Stimulated activated CD4-positive, alpha-beta T cell treated with anti-CD3 and anti-CD28 coated beads, Interleukin-12 subunit alpha, Interleukin-12 subunit beta, amount 100 ng/mL, for 4 hours (primary cell): ENCODE results near the gene NINL.
"Not testable (repeated sequence)": the region's sequence is repeated elsewhere in the genome, so short reads cannot be mapped to it uniquely, and the experiment has no call there.

ENCODE experiments used
- DNase-seq: peaks from one replicate; pipeline ENCODE4 v3.0.0-alpha.2; 2020

The NINL gene

DNA sequence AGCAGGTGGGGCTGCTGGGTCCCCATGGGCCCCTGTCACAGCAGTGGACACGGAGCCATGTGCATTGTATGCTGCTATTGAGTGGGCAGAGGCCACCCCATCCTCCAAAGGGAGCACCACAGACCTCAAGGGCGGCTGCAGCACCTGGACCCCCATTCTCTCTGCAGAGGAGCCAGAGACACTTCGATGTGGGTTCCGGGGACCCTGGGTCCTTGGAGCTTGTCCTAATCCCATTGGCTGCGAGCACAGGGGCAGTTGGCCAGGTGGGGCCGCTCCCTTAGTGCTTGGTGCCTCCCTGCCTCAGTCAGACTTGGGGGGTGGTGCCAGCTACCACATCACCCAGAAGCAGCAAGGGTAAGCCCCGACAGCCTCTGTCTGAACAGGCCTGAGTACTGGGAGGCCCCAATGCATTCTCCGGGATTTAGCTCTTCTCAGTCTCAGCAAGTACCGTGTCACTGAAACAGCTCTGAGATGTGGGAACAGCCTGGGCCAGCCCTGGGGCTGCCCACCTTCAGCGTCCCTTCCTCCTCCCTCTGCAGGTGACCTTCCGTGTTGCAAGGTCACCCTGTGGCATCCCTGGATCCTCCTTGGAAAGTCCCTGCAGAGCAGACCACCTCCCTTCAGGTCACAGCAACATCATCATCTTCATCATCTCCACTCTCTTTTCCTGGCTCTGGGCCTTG, 104.0 kb downstream of the NINL start:
- no peak for DNase-seq

DNA sequence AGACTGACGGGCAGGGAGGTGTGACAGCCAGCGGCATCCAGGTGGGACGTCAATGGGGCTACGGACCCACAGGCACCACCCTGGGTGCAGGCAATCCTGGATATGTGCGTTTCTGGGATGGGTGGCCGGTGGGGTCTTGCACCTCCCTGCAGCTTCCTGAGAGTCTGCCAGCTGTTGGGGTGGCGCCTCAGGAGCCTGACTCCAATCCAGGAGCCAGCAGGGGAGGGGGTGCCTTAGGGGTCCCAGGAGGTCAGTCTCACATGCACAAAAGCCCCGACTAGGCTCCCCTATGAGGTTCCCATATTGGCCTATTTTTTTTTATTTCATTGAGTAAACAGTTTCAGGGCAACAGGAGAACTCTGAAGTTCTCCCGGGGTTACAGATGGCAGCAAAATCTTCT, 104.5 kb downstream of the NINL start:
- no peak for DNase-seq

DNA sequence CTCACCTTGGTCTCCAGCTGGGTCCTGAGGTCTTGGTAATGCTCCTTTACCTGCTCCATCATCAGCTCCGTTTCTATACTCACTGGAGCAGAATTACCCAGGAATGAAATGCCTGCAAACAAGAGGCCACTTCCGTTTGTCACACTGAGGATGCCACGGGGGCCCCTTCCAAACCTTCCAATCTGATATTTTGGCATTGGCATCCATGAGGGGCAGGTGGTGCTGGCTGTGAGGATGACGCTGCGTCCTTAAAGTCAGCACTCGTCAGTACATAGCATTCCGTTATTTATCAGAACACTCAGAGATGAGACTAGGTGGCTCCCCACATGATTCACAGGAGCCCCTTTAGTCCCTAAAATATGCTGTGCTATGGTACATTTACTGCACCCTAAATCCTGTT, 105.2 kb downstream of the NINL start:
- DNase-seq, result no peak

DNA sequence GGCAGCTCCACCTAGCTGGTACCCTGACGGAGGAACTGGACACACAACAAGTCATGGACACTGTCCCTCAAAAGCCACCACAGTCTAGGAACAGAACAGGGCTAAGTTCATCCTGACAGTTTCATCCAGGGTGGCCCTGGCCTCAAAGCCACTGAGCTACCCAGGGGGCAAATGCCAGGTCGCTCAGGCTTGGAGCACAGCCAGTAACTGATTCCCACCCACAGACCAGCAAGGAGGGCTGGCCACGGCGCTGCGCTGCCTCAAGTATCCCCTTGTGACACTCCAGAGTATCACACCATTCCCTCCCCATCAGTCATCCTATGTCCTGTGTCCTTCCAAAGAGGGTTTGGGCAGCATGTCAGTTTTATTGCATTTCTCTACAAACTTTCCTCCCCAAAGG, 105.7 kb downstream of the NINL start:
- no peak for DNase-seq

DNA sequence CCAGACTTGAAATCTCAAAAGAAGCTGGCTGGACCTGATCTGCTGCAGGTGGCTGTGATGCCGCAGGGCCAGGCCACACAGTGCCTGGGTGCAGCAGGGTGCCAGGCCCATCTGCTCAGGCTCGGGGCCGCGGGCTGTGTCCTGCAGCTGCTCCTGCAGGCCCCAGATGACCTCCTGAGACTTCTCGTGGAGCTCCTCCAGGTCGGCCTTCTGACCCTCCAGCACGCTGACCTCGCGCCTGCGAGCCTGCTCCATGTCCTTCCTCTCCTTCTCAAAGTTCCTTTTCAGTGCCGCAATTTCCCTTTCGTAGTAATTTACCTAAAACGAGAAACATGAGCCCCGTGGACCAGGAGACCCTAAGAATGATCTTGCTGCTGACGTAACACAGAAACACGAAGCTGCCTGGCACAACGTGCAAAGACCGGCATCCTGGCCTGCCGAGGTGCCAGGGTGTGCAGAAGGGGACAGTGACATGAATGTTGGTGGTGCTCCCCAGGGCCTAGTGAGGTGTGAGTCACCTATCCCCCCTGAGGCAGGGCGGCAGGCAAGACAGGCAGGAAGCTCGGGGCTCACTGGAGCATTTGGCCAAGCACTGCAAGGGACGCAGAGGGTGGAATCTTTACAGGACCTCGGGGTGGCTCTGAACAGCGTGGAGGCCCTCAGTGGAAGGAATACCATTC, 106.3 kb downstream of the NINL start:
- no peak for DNase-seq

DNA sequence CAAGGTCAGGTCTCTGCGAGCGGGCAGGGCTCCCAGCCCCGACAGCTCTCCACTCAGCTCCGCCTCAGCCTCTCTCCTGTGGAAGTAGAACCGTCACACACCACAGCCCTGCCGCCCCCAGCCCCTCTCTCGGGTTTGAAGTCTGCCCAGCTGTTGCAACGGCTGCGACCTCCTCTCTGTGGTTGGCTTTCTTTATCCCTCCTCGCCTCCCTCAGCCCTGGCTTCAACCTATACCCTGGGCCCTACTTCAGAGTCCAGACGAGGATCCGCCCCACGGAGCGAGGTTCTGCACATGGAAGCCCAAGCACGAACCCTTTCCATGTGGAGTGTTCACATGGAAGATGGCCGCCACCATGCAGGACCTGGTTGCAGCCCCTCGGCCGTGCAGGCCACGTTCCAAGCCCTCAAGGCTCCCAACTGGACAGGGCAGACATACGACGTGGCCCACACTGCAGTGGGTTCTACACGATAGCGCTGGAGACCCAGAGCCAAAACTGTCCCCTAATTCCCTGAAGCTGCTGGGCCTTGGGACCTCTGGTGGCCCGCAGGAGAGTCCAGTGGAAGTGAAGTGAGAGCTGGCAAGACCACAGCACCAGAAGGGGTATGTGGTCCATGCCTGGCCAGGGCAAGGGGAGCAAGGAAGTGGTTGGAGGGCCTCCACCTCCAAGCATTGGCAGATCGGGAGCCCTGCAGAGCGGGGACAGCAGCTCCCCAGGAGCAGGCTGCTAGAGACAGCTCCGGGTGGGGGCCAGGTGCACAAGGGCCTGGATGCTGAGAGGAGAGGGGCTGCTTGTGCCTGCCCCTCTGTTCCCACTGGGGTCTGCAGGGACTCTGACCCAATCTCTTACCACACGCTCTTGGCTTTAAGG, 108.1 kb downstream of the NINL start:
- no peak for DNase-seq

DNA sequence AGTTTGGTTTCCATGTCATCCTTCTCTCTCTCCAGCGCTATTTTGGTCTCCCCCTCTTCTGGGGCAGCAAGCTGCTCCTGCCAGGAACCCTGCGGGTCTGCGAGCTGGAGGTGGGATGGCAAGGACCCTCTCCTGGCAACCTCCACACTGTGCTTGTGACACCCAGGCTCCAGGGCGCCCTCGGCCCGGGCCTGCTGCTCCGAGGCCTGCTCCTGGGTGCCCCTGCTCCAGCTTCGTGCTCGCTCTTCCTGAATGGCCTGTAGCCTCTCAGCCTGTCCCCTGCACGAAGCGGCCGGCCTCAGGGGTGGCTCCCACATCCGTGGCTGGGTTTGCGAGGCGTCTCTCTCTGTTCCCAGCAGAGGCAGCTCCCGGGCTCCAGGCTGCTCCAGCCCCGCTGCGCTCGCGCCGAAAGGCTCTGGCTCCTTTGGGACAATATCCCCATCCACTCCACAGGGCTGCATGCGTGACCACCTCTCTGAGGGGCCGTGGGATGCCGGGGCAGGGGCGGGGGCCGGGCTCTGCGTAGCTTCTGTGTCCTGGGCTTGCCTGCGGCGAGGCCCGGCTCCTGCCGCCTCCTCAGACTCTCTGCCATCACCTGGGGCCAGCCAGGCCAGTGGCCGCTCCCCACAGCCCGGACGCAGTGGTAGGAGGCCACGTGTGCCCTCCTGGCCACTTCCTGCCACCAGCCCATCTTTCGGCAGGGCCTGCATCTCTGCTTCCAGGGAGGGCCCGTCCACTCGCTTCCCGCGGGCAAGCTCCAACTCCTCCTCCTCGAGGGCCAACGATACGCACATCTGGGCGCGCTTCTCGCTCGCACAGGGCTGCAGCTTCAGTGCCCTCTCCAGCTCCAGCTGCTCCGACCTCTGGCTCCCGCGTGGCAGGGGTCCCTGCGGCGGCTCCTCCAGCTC, 109.0 kb downstream of the NINL start:
- no peak for DNase-seq

DNA sequence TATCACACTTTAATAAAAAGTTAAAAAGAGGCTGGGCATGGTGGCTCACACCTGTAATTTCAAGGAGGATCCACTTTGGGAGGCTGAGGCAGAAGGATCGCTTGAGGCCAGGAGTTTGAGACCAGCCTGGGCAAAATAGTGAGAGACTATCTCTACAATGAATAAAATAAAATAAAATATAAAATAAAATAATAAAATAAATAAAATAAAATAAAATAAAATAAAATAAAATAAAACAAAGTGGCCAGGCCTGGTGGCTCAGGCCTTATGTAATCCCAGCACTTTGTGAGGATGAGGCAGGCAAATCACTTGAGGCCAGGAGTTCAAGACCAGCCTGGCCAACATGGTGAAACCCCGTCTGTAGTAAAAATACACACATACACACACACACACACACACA, 112.0 kb downstream of the NINL start:
- DNase-seq, result not testable (repeated sequence)

DNA sequence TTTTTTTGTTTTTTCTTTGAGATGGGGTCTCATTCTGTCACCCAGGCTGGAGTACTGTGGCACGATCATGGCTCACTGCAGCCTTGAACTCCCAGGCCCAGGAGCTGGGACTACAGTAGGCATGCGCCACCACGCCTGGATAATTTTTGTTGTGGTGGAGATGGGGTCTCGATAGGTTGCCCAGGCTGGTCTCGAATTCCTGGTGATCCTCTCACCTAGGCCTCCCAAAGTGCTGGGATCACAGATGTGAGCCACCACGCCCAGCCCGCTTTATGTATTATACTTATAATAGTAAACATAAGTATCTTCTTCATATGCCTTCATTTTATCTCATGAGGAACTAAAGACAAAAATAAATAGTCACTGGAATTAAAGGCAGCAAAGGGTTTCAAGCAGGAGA, 114.3 kb downstream of the NINL start:
- no peak for DNase-seq

DNA sequence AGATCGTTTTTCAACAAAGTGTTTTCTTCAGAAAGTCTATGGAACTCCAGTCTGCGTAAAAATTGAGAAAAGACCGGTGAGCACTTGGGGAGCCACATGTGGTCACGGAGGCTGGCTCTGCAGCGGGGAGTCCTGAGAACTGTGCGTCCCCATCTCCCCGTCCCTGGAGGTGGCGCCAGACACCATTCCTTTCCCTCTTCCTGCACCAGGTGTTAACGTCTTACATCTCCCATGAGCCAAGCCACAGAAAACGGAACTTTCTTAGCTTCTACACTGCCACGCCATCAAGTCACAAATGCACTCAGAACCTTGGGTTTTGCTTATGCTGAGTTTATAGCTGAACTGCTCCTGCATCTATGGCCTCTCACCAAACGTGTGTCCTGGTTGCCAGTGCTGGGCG, 115.3 kb downstream of the NINL start:
- peak; percentile 26 for DNase-seq

DNA sequence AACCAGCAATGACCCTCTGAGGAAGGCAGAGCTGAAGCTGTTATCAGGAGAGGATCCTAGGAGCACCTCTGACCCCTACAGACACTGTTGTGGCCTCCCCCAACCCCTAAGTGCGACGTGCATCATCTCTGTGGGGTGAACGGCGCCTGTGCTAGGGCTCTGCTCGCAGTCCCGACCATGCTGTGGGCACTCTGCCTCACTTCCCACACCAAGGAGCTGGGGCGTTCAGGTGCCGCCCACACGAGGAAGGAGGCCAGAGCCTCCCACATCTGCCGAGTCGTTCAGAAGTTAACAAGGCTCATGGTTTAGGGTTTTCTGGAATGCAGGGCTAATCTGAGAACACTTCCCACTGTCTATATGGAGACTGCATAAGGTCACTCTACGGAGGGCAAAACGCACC, 115.8 kb downstream of the NINL start:
- DNase-seq, result no peak

DNA sequence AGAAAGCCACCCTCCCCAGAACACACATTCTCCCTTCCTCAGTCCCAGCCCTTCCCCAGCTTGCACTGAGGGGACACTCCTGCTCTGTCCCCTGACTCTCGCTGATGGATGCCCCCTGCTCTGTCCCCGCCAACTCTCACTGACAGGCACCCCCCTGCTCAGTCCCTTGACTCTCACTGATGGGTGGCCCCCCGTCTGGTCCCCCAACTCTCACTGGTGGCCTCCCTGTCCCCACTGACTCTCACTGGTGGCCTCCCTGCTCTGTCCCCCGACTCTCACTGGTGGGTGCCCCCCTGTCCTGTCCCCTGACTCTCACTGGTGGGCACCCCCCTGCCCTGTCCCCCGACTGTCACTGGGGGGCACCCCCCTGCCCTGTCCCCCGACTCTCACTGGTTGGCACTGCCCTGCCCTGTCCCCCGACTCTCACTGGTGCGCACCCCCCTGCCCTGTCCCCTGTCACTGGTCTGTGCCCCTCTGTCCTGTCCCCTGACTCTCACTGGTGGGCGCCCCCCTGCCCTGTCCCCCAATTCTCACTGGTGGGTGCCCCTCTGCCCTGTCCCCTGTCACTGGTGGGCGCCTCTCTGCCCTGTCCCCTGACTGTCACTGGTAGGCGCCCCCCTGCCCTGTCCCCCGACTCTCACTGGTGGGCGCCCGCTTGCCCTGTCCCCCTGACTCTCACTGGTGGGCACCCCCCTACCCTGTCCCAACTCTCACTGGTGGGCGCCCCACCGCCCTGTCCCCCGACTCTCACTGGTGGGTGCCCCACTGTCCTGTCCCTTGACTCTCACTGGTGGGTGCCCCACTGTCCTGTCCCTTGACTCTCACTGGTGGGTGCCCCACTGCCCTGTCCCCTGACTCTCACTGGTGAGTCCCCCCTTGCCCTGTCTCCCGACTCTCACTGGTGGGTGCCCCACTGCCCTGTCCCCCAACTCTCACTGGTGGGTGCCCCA, 116.9 kb downstream of the NINL start:
- no peak for DNase-seq

DNA sequence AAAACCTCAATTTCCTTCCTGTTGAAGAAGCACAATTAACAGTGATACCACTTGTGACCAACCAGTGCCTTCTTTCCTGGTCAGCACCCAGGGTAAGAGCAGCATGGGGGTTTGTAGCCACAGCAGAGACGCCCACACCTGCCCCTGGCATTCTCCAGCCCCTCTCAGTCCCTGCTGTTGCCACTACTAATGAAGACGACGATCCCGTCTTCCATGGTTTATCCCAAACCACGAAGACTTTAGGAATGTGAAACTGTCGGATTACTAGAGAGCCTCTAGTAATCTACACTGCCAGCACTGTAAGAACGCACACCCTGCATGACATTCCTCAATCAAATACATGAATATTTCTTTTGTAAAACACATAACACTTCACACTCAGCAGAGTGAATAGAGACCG, 117.9 kb downstream of the NINL start:
- DNase-seq, result no peak

DNA sequence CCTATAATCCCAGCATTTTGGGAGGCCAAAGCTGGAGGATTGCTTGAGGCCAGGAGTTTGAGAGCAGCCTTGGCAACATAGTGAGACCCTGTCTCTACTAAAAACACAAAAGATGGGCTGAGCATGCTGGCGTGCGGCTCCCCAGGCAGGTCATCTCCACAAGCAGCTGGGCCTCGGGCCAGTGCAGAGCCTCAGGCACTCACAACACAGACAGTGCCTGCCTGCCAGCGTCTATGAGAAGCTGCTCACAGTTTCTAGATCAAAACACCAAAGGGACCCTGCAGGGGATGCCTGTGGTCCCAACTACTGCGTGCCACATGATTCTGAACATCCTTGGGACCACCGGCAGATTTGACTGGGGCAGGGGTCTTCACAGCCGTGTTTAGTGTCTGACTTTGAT, 118.5 kb downstream of the NINL start:
- DNase-seq, result no peak

DNA sequence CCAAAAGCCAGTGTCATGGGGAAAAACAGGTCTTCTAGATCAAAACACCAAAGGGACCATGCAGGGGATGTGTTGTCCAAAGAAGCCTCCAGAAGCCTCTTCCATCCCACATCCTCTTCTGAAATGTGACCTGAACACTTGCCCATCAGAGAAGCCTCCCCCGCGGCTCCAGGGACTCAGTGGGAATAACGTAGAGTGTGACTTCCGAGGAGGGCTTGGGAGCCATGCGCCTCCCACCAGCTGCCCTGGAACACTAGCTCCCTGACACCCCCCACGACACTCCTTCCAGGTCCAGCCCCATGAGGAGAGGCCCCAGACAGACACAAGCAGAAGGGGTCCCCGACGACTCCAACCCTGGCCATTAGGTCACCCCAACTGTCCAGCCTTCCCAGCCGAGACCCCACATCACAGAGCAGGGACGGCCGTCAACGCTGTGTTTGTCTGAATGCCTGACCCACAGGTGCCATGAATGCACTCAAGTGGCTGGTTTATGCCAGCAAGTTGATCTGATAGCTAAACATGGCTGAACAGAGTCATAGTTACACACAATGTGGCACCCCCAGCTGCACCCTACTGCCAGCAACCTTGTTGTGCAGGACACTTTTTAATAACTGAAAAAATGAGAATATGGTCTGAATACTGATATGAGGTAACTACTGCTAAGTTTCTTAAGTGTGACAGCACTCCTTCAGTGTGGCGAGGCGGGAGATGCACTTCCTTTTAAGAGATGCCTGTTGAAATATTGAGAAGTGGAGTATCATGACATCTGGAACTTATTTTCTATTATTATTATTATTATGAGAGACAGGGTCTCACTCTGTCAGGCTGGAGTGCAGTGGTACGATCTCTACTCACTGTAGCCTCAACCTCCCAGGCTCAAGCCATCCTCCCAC, 119.8 kb downstream of the NINL start:
- DNase-seq, result no peak

DNA sequence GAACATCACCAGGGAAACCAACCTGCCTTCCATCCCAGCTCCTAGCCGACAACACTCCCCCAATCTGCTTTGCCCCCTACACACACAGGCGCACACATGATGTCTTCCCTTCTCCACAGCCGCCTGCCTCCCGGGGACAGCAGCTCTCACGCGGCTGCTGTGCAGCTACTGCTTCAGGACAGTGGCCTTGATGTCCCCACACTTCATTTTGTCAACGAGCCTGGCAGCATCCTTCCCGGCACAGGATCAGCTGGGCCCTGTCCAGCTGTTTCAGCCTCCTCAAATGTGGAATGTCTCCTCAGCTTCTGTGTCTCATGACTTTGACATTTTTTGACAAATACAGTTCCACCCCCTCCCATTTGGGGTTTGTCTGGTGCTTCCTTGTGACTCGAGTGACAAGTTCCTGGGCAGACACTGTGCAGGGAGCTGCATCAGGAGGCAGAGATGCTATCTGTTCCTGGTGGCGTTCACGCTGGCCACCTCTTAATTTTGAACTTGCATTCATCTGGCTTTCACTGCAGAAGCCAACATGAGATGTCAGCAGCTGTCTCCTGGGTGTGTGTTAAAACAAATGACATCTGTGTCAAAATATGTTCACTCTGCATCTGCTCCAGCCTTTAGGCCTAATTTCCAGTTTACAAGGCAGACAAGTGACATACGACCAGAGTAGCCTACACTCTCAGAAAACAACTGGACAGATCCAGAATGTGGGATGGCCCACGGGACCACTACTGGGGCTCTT, 120.7 kb downstream of the NINL start:
- no peak for DNase-seq

DNA sequence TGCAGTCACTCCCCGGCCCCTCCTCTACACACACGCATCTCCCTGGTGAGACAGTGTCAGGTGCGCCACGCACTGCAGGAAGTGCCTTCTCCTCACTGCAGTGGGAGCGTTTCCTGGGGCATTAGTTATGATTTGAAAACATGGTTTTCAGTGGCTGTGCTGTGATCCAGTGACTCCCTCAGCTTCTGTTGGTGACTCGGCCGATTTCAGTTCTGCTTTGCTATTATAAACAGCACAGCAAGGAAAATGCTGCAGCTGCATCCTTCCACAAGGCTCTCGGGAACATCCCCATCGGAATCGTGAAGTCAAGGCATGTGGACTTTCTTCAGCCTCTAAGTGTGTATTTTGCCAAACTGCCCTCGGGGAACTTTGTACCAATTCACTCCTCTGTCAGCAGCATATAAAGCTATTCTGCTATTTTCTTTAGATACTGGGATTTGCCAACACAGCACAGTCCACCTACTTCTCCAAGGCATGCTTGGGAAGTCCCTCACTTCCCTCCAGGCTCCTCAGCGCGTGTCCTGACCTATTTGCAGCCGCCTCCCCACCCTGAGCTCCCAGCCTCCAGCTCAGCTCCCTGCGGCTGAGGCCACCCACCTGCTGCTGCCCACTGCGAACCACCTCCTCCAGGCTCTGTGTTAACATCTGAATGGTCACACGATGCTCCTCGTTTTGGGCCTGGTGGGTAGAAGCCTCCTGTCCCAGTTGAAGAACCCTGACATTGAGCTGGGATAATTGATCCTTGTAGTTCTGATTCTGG, 123.4 kb downstream of the NINL start:
- no peak for DNase-seq

DNA sequence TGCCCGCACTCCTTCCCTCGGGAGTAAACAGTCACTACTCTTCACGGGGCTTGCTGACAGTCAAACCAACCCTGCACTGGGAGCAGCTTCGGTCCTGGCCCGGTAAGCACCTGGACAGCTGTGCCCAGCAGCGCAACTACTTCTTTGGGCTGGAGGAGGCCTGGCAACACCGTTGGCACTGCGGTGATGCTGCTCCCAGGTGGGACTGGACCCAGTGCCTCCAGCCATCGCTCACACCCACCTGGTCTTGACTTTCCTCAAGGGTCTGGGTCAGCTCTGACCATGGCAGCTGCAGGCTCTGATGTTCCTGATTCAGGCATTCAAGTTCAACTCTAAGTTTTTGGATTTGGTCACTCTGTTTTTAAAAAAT, 124.1 kb downstream of the NINL start:
- DNase-seq, result no peak
